ENCODE data around the gene MAP2K1. TPM values are rescaled to one million over a fixed set of nuclear protein-coding genes. Genes with fewer than 3 reads are reported as not detected.
"Not testable (repeated sequence)": the region's sequence is repeated elsewhere in the genome, so short reads cannot be mapped to it uniquely, and the experiment has no call there.

Gene MAP2K1
- total RNA-seq, 1 donor from 2014 or later: 84.3 TPM

DNA sequence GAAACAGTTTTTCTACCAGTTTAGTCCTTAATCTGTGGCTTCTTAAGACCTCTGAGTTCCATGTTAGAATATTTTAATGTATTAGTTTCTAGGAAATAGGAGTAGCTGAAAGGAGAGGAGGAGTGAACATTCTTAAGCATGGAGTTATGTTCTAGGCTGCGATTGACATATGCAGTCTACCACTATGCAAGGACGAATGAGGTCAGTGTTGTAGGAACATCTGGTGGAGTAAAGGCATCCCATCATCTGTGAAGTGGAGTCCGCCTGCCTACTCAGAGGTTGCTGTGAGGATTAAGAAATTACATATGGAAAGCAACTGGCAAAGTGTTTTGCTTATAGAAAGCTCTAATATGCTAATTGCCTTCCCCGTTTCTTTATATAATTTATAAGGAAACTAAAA lies 65.7 kb downstream of the MAP2K1 start:
- TF ChIP-seq, protein P1, sequence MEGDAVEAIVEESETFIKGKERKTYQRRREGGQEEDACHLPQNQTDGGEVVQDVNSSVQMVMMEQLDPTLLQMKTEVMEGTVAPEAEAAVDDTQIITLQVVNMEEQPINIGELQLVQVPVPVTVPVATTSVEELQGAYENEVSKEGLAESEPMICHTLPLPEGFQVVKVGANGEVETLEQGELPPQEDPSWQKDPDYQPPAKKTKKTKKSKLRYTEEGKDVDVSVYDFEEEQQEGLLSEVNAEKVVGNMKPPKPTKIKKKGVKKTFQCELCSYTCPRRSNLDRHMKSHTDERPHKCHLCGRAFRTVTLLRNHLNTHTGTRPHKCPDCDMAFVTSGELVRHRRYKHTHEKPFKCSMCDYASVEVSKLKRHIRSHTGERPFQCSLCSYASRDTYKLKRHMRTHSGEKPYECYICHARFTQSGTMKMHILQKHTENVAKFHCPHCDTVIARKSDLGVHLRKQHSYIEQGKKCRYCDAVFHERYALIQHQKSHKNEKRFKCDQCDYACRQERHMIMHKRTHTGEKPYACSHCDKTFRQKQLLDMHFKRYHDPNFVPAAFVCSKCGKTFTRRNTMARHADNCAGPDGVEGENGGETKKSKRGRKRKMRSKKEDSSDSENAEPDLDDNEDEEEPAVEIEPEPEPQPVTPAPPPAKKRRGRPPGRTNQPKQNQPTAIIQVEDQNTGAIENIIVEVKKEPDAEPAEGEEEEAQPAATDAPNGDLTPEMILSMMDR (conservative IDR thresholded peaks at IDR 0.05; ENCODE audit: low read depth, low read length): no peak
- H3K4me3 ChIP-seq (ENCODE audit: low read depth, low read length): no peak overlapping the region
- DNase-seq (ENCODE audit: low read depth): no peak

DNA sequence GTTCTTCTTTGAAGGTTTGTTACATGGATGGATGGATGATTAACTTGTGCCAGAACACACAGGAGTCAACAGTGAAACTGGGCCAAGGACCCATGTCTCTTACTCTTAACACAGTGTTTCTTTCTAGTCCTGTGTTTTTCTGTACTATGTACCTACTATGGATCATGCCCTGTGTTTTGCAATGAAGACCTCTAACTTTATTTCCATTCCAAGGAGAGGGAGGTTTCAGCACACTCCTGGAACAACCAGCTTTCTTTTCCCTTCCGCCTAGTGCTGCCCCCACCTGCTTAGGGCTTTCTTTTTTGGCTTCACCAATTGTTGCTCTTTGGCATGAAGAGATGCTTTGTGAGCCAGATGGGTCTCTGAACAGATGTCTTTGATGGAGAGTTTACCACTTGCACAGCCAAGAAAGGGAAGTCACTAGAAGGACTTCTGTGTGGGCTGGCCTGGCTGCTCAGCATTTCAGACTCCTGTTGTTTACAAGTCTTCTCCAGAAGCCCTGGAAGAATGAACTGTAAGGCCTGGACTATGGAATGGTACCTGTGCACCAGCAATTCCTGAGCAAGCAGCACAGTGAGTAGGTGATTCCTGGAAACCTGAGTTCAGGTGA lies 66.4 kb downstream of the MAP2K1 start:
- no peak overlapping the region for H3K4me3 ChIP-seq (ENCODE audit: low read depth, low read length)
- TF ChIP-seq, protein P1 (conservative IDR thresholded peaks at IDR 0.05; ENCODE audit: low read depth, low read length): no peak
- DNase-seq (ENCODE audit: low read depth): no peak

DNA sequence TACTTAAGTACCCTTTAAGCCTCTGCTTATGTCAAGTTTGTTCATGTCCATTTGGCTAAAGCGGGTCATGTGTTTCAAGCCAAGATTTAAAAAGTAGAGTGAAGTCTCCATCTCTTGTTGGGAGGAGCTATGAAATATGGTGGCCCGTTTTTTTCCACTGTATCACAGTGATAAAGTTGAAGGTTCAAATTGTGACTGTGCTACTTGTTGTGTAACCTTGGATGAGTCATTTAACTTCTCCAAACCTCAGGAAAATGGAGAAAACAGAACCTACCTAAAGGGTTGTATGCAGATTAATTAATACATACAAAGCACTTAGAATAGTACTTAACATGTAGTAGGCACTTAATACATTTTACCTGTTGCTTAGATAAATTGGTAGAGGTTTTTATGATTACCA lies 67.4 kb downstream of the MAP2K1 start:
- TF ChIP-seq, protein P1 (conservative IDR thresholded peaks at IDR 0.05; ENCODE audit: low read depth, low read length): no peak
- H3K4me3 ChIP-seq (ENCODE audit: low read depth, low read length): no peak overlapping the region
- no peak for DNase-seq (ENCODE audit: low read depth)

DNA sequence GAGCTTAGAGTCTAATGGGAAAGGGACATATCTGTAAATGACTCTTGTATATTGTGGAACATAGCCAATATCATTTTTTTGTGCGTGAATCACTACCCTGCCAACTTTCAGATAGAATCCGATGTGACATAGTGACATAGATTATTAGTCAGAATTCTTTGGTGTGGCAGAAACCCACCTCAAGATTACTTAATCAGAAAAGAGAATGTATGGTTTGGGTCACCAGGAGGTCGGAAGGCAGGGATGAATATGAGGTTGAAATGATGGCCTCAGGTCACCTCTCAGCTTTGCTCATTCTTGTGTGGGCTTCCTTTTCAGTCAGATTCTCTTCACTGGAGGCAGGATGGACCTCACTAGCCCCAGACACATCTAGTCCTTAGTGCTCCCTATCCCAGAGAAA lies 69.5 kb downstream of the MAP2K1 start:
- H3K4me3 ChIP-seq (ENCODE audit: low read depth, low read length): no peak overlapping the region
- no peak for DNase-seq (ENCODE audit: low read depth)
- TF ChIP-seq, protein P1 (conservative IDR thresholded peaks at IDR 0.05; ENCODE audit: low read depth, low read length): no peak

DNA sequence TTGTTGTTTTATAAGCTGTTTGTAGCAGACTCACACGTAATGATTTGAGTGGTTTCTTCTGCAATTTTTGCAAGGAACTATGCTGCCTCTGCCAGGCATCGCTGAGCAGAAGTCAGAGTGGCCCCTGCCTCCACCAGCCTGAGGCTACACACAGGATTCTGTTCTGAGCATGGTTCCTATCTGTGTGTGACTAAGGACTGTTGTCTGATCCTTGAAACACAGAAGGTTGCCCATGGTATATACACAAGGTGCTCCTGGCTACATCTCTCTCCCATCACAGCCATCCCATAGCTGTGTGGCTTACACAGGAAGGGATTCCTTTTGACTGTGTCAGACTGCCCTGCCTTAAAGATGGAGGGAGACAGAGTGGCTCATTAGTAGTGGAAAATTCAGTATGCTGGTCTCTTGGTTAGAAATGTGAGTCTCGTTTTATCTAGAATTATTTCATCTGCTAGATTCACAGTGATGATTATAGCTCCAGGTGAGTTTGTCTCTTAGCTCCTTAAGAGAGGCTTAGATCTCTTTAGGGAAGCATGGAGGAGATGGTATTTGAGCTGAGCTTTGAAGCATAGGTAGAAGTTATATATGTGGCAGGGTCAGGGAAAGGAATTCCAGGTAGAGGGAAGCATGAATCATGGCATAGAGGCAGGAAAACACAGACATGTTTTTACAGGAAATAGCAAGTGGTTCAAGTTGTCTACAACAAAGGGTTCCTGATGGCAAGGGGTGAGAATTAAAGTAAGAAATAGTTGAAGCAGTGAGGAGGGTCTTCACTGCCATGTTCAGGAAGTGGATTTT lies 73.3 kb downstream of the MAP2K1 start:
- no peak overlapping the region for H3K4me3 ChIP-seq (ENCODE audit: low read depth, low read length)
- DNase-seq (ENCODE audit: low read depth): no peak
- TF ChIP-seq, protein P1 (conservative IDR thresholded peaks at IDR 0.05; ENCODE audit: low read depth, low read length): no peak

DNA sequence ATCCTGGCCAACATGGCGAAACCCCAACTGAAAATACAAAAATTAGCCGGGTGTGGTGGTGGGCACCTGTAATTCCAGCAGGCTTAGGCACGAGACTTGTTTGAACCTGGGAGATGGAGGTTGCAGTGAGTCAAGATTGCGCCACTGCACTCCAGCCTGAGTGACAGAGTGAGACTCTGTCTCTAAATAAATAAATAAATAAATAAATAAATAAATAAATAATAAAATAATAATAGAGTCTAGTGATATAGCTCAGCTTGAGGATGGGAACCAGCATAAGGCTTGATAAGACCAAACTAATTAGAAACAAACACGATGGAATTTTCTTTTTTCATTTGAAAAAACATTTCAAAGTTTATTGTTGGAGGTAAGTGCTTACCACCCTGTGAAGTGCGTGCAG lies 74.6 kb downstream of the MAP2K1 start:
- not testable (repeated sequence) for H3K4me3 ChIP-seq (ENCODE audit: low read depth, low read length); DNase-seq (ENCODE audit: low read depth)

DNA sequence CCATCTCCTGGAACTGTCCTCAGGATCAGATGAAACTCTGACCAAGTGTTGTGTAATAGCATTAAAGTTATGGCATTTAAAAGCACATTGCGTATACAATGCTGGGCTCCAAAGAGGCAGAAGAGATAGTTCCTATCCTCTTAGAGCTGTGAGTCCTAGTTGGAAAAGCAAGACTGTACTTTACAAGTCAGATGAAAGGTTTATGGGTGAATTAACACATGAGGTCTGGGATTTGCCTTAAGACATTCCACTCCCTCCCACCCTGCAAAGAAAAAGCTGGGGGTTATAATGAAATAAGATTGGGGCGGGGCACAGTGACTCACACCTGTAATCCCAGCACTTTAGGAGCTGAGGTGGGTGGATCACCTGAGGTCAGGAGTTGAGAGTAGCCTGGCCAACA lies 75.2 kb downstream of the MAP2K1 start:
- no peak for DNase-seq (ENCODE audit: low read depth)
- TF ChIP-seq, protein P1 (conservative IDR thresholded peaks at IDR 0.05; ENCODE audit: low read depth, low read length): no peak
- no peak overlapping the region for H3K4me3 ChIP-seq (ENCODE audit: low read depth, low read length)

Data from epithelial cell of proximal tubule (primary cell).